MG63 (cell line): ENCODE data around the gene HS3ST2. TPM values are rescaled to one million over a fixed set of nuclear protein-coding genes. Genes with fewer than 3 reads are reported as not detected.

Experiments
- DNase-seq: peaks from one replicate; pipeline ENCODE4 v3.0.0-alpha.2; 2020
- H3K27me3 ChIP-seq: fragments of 250-450 bp; sonication (Bioruptor Pico); 2 replicates; pipeline ENCODE4 v1.5.1; 2020; ENCODE audit warnings: mild to moderate bottlenecking, moderate library complexity
- H3K36me3 ChIP-seq: fragments of 250-450 bp; sonication (Bioruptor Pico); 2 replicates; pipeline ENCODE4 v1.5.1; 2020; ENCODE audit warnings: mild to moderate bottlenecking, moderate library complexity
- H3K4me3 ChIP-seq: fragments of 250-450 bp; sonication (Bioruptor Pico); 2 replicates; pipeline ENCODE4 v1.5.1; 2020; ENCODE audit warnings: mild to moderate bottlenecking, moderate library complexity
- H3K9me3 ChIP-seq: fragments of 250-450 bp; sonication (Bioruptor Pico); 2 replicates; pipeline ENCODE4 v1.5.1; 2020; ENCODE audit warnings: mild to moderate bottlenecking, moderate library complexity
- total RNA-seq: library from RNA; depleted of rRNA; stranded (reverse); fragments of >200 nt; shearing (Covaris generic); gene quantifications from 2 replicates; pipeline ENCODE4 v1.2.3, GENCODE V29; 2014; ENCODE audit warnings: low replicate concordance; rRNA removed

The HS3ST2 gene
- not detected in 2 replicates for total RNA-seq

DNA sequence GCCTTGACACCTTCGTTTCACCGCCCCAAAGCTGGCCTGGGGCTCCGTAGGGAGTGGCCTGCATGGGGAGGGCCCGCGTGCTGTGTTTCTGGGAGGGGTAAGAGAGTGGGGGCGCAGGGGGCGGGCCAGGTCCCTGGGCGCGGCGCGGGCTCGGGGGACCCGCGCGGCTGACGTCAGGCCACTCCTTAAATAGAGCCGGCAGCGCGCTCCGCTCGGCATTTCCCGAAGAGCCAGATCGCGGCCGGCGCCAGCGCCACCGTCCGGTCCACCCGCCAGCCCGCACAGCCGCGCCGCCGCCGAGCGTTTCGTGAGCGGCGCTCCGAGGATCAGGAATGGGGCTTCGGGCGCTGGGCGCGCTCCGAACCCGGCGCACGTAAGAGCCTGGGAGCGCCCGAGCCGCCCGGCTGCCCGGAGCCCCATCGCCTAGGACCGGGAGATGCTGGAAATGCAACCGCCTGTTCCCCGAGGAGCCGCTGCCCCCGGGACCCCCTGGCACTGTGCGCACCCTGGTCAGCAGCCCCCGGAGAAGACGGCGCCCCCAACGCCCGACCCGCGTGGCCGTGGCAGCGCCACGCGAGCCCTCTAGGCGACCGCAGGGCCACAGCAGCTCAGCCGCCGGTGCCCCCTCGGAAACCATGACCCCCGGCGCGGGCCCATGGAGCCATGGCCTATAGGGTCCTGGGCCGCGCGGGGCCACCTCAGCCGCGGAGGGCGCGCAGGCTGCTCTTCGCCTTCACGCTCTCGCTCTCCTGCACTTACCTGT is at the start of gene HS3ST2:
HS3ST2 (plus strand) TSS at position 215 of the 763 bp plus-strand sequence; CDS start at position 664, 449 bp downstream.
- H3K4me3 ChIP-seq = no peak within 1 kb of the TSS

DNA sequence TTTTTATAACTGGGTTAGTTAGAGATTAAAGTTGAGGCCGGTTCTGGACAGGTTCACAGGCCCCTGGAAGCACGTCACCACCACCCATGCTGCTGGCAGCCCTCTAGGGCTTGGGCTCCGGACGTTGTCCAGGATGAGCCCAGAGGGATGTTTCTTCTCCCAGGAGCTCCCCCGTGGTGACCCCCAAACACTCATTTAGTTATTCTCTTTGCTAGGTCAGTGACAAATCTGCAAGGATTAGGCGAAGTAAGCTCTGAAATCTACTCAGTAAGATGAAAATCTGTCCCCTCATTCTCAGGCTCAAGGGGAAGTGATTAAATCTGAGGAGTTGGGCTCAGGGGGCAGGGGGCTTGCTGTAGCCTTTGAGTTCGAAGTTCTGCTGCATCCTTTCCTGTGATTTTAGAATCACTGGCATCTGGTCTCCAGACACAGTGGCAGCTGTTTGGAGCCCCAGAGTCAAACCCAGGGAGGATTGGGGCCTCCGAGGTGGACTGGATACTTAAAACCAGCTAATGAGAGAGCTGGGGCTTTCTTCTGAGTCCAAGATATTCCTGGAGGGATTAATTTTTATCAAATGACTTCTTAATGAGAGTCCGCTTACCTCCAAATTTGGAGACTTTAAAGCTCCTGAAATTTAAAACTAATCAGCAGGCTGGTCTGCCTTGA is 49.2 kb upstream of the HS3ST2 start:
- no peak overlapping the region for H3K4me3 ChIP-seq
- no peak for DNase-seq
- H3K36me3 ChIP-seq = no peaks in the 10 kb centered on the region
- no peaks in the 10 kb centered on the region; the same call in 1 of the 2 replicates for H3K27me3 ChIP-seq
- H3K9me3 ChIP-seq = no peaks in the 10 kb centered on the region

More for the DNA sequence above, at the start of gene HS3ST2:
- peak; percentile 30 for DNase-seq
- H3K9me3 ChIP-seq = no peaks in the 10 kb centered on the region
- peaks cover 35% of the 10 kb centered on the region for H3K27me3 ChIP-seq
- H3K36me3 ChIP-seq = no peaks in the 10 kb centered on the region

DNA sequence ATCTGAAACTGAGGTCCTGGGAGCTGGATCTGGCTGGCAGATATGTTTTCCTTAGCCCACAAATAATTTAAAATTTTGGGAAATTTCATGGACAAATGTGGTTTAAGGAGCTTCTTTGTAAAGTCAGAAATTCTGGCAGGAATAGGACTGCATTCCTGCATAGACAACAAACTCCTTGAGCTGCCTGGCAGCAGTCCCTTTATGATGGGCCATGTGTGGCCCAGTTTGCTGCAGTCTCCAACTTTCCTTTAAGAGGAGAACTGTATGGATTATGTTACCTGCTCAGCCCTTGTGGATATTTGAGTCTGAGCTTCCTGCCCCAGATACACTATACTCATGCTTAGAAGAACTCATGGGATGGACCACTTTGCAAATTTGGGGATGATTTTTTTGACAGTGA is 48.5 kb upstream of the HS3ST2 start:
- no peak overlapping the region for H3K4me3 ChIP-seq
- no peak for DNase-seq
- no peaks in the 10 kb centered on the region for H3K36me3 ChIP-seq
- H3K27me3 ChIP-seq = no peaks in the 10 kb centered on the region
- H3K9me3 ChIP-seq = no peaks in the 10 kb centered on the region

DNA sequence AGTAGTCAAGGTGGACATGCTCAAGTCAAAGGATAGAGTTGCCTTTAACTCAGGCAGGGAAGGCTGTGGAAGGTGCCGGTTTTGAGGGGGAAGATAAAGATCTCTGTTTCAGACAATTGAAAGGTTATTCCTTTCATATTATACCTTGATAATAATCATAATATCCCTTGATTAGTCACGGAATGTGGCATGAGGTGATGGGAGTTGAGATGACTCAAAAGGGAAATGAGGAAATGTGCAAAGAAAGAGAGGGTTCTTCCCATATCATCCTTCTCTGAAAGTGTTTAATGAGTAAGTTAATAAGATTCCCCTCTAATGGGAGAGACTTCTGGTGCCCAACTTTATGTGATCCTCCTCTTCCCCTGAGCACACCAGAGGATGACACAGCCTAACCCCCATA is 43.1 kb upstream of the HS3ST2 start:
- Histone ChIP-seq H3K4me3 (no peak overlapping the region), H3K9me3 (no peaks in the 10 kb centered on the region), H3K27me3 (0 out of 2 replicates have a peak, but pooled peaks cover 2% of the 10 kb centered on the region), H3K36me3 (no peaks in the 10 kb centered on the region)
- DNase-seq = no peak

DNA sequence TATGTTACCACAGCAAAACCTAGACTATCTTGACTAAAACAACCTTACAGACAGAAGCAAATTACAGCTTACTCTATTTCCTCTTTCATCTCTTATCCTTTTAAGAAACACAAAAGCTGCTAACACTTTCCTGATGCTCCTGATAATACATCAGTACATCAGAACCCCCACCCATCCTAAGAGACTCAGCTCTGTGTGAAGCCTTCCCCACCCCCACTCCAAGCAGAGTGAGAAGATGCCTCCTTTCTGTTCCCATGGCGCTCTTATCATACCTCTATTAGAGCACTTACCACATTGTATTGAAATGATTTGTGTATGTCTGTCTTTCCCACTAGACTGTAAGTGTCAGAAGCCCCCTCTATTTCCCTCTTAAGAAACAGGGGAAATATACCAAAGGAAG is 42.4 kb upstream of the HS3ST2 start:
- H3K27me3 ChIP-seq = peaks cover 4% of the 10 kb centered on the region; the same call in 1 of the 2 replicates
- no peaks in the 10 kb centered on the region for H3K9me3 ChIP-seq
- DNase-seq = no peak
- H3K4me3 ChIP-seq = no peak overlapping the region
- H3K36me3 ChIP-seq = no peaks in the 10 kb centered on the region

DNA sequence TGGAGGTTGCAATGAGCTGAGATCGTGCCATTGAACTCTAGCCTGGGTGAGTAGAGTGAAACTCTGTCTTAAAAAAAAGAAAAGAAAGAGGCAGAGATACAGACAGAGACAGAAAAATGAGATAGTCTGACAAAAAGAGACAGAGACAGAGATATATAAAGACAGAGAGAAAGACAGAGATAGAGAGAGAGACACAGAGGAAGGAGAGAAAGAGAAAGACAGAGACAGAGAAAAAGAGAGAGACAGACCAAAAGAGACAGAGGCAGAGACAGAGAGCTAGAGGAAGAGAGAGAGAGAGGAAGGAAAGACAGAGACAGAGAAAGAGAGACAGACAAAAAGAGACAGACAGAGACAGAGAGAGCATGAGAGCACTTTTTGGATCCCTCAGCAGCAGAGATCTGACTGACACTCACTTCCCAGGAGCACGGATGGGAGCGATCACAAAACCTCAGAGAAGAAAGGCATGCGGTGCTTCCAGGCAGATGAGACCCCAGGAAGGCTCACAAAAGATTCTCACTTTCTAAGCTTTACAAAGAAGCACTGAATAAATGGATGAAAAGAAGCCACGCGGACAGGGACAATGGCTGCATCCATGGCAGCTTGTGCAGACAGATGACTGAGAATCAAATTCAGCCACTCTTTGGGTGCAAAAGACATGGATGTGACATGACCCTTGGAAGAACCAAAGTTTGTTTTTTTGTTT is 38.6 kb upstream of the HS3ST2 start:
- DNase-seq = no peak
- Histone ChIP-seq H3K36me3 (no peaks in the 10 kb centered on the region), H3K27me3 (peaks cover 7% of the 10 kb centered on the region; the same call in 1 of the 2 replicates), H3K4me3 (no peak overlapping the region), H3K9me3 (no peaks in the 10 kb centered on the region)

DNA sequence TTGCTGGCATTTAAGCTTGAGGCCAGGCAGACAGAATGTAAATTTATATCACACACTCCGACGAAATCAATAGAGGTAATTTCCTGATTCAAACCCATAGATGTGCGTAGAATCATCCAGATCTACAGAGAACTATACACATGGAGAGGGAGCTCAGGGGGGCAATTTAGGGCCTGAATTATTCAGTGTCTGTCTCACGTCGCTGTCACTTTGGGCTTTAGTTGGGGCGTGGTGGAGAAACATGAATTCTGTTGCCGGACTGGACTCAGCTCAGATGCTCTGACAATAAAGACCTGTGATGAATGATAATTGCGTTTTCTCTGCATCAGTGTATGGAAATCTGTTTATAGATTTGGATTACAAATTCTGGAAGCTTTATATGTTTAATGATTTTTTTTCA is 32.5 kb upstream of the HS3ST2 start:
- H3K27me3 ChIP-seq = peaks cover 5% of the 10 kb centered on the region; the same call in 1 of the 2 replicates
- peaks cover 3% of the 10 kb centered on the region; the same call in 1 of the 2 replicates for H3K9me3 ChIP-seq
- no peak for DNase-seq
- H3K4me3 ChIP-seq = no peak overlapping the region
- H3K36me3 ChIP-seq = no peaks in the 10 kb centered on the region

DNA sequence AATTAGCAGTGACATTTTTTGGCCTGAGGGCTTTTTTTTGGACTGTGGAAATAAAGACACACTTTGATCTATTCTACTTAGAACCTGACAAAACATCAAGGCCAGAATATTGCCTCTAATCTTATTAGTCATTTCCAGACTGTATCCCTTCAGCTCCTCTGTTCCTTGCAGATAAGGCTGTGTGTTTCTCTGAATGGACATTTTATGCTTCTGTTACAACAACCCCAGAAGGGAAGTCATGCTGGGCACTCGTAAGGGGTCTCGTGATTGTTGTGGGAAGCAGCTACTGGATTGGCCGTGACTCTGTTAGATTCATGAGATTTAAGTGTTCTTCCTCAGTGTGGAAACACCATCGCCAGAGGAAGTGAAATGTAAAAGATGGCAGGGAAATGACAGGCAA is 31.6 kb upstream of the HS3ST2 start:
- no peak for DNase-seq
- peaks cover 3% of the 10 kb centered on the region; the same call in 1 of the 2 replicates for H3K9me3 ChIP-seq

DNA sequence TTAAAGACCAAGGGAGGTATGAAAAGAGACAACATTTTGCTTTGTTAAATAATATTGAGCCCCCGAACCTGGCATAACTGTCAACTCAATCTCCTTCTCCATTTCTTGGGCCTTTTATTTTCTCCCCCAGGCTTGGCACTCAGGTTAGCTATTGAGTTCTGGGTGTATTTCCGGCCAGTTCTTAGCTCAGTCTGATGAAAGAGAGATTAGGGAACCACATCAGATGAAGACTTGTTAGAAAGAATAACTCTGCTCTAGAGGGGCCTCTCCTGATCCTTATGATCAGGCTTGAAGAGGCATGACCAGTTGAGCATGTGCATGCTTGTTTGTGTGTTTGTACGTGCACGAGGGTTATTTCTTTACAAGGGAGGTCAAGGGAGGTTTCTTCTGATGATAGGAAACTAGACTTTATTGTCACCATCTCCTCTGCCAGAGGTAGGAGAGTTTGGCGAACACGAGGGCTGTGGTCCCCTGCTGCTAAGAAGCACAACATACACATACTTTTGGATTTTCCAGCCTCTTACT is 29.2 kb upstream of the HS3ST2 start:
- H3K9me3 ChIP-seq = peaks cover 3% of the 10 kb centered on the region
- no peak for DNase-seq
- no peak overlapping the region for H3K4me3 ChIP-seq
- H3K36me3 ChIP-seq = no peaks in the 10 kb centered on the region
- H3K27me3 ChIP-seq = peaks cover 2% of the 10 kb centered on the region; the same call in 1 of the 2 replicates

More for the DNA sequence above, 31.6 kb upstream of the HS3ST2 start:
- Histone ChIP-seq H3K4me3 (no peak overlapping the region), H3K36me3 (no peaks in the 10 kb centered on the region), H3K27me3 (peaks cover 2% of the 10 kb centered on the region; the same call in 1 of the 2 replicates)

DNA sequence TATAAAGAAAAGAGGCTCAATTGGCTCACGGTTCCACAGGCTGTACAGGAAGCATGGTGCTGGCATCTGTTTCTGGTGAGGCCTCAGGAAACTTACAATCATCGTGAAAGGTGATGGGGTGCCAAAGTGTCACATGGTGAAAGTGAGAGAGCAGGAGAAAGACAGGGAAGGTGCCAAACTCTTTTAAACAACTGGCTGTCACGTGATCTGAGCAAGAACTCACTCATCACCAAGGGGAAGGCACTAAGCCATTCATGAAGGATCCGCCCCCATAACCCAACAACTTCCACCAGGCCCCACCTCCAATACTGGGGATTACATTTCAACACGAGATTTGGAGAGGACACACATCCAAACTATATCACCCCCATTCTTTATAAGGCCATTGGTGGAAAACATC is 28.4 kb upstream of the HS3ST2 start:
- Histone ChIP-seq H3K9me3 (peaks cover 3% of the 10 kb centered on the region), H3K36me3 (no peaks in the 10 kb centered on the region), H3K27me3 (peaks cover 2% of the 10 kb centered on the region; the same call in 1 of the 2 replicates), H3K4me3 (no peak overlapping the region)
- DNase-seq = no peak

DNA sequence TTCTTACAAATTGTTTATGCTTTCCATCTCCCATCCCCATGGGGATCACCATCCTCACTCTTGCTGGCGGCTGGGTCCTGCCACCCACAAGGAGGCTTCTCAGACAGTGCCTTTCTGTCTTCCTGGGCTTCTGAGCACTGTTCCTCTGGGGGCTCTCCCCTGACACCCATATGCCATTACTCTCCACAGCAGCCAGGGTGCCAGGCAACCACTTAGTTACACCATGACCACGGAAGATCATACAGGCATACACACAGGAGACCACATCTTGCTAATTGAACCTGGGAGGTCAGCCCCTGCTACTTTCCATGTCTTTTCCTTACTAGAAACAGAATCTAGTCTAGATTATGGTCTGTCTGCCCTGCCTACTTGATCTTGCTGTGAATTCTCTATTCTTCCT is 27.7 kb upstream of the HS3ST2 start:
- DNase-seq = no peak
- no peaks in the 10 kb centered on the region for H3K36me3 ChIP-seq
- no peak overlapping the region for H3K4me3 ChIP-seq
- H3K27me3 ChIP-seq = peaks cover 2% of the 10 kb centered on the region; the same call in 1 of the 2 replicates
- peaks cover 3% of the 10 kb centered on the region for H3K9me3 ChIP-seq

DNA sequence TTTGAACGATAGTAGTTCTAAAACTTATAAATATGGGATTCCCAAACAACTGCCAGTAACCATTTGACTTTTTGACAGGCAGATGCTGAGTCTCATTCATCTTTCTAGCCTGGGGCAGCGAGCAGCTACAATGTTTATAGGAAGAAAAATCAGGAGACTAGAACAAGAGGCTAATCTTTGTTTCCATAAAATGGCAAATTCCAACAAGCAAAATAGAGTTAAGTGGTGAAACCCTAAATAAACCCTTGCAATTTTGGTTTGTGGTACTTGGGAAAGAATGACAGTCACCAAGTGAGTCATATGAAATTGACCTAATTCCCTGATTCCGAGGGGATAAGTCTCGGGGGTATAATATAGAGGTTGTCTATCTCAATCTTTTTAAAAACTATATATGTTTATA is 27.3 kb upstream of the HS3ST2 start:
- Histone ChIP-seq H3K27me3 (peaks cover 2% of the 10 kb centered on the region; the same call in 1 of the 2 replicates), H3K36me3 (no peaks in the 10 kb centered on the region), H3K9me3 (peaks cover 3% of the 10 kb centered on the region), H3K4me3 (no peak overlapping the region)
- no peak for DNase-seq

DNA sequence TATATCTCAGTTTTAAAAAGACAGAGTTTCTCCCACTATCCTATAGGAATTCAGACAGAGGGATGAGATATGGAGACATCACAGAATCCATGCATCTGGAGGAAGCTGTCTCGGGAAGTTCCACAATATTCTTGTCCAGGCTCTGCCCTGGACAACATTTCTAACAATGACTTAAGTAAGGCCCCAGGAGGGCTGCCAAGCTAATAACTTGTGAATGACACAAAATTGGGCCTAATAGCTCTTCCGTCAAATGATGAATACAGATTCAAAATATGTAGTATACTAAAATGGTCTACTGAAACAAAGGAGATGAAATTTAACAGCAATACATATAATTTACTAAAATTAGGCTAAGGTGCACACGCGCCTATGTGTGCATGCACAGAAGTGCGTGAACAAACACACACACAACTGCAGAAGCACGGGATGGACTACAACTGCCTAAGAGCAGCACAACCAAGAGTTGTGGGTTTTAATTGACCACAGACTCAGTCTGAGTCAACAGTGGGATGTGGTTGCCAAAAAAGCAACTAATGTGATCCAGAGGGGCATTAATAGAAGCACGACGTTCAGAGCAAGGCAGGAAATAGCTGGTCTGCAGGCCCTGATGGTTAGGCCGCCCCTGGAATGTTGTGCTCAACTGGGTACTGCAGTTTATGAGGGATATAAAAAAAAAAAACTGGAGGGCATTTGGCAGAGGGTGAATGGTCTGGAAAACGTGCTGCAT is 26.3 kb upstream of the HS3ST2 start:
- peak; percentile 92 for DNase-seq
- peaks cover 3% of the 10 kb centered on the region for H3K9me3 ChIP-seq
- H3K27me3 ChIP-seq = 0 out of 2 replicates have a peak, but pooled peaks cover 2% of the 10 kb centered on the region
- H3K36me3 ChIP-seq = no peaks in the 10 kb centered on the region
- no peak overlapping the region for H3K4me3 ChIP-seq

DNA sequence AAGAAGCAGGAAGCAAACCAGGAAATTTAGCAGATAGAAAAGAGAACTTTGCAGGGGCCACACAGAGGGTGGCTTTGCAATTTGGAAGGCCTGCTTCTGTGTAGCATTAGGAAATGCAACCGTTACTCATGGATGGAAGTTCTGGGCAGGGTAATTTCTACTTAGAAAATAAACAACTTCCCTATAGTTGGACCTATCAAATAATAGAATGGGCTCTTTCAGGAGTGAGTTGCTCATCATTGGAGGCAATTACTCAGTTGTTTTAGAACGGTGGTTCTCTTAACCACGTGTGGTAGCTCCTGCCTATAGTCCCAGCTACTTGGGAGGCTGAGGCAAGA is 25.8 kb upstream of the HS3ST2 start:
- Histone ChIP-seq H3K9me3 (peaks cover 3% of the 10 kb centered on the region), H3K27me3 (0 out of 2 replicates have a peak, but pooled peaks cover 2% of the 10 kb centered on the region), H3K4me3 (no peak overlapping the region), H3K36me3 (no peaks in the 10 kb centered on the region)
- DNase-seq = no peak

DNA sequence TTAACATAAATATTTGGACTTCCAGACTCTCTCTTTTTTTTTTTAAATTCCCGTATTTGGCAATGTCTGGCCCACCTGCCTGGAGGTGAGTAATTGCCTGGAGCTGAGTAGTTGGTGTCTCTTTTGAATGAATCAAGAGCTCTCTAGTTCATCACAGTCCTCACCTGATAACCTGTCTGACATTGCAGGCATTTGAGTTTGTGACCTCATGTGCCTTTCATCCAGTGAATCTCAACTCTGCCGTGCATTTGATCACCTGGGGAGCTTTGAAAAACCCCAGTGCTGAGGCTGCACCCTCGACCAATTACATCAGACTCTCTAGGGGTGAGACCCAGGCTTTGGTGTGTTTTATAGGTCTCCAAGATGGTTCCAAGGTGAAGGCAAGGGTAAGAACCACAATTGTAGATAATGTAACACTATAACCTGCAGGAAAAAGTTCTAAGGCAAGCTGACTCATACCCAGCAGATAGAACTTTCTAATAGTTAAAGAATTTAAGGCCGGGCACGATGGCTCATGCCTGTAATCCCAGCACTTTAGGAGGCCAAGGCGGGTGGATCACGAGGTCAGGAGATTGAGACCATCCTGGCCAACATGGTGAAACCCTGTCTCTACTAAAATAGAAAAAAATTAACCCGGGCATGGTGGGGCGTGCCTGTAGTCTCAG is 24.5 kb upstream of the HS3ST2 start:
- Histone ChIP-seq H3K36me3 (no peaks in the 10 kb centered on the region), H3K27me3 (no peaks in the 10 kb centered on the region), H3K4me3 (no peak overlapping the region), H3K9me3 (peaks cover 3% of the 10 kb centered on the region)
- peak; percentile 64 for DNase-seq

DNA sequence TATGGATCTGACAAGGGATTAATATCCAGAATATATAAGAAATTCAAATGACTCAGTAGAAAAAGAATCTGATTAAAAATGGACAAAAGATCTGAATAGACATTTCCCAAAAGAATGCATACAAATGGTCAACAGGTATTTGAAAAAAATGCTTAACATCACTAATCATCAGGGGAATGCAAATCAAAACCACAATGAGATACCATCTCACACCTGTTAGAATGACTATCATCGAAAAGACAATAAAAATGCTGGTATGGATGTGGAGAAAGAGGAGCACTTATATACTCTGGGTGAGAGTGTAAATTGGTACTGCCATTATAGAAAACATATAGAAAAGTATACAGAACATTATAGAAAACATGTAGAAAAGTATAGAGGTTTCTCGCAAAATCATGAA is 16.4 kb upstream of the HS3ST2 start:
- H3K9me3 ChIP-seq = no peaks in the 10 kb centered on the region
- no peak overlapping the region for H3K4me3 ChIP-seq
- H3K27me3 ChIP-seq = peaks cover 1% of the 10 kb centered on the region; the same call in 1 of the 2 replicates
- H3K36me3 ChIP-seq = no peaks in the 10 kb centered on the region
- no peak for DNase-seq
